CD14-positive monocyte (primary cell): ENCODE data around the gene ATE1. TPM values are rescaled to one million over a fixed set of nuclear protein-coding genes. Genes with fewer than 3 reads are reported as not detected.

Experiments
- DNase-seq, 3 donors: peaks; one replicate each; pipeline ENCODE4 v3.0.0-alpha.2; 2011 to 2022
- H2AFZ ChIP-seq: 2 replicates; pipeline ENCODE4 v1.6.0; 2012; ENCODE audit warnings: mild to moderate bottlenecking, low read depth, low read length, inconsistent platforms; ENCODE audit not compliant: insufficient read depth, poor library complexity, severe bottlenecking
- H3K27ac ChIP-seq, 2 donors: 1 replicate in 1 of 2; 2 replicates in 1 of 2; pipeline ENCODE4 v1.5.1; 2012 to 2013; ENCODE audit warnings: low read length in 2 of 2, control low read depth in 1 of 2, inconsistent platforms in 1 of 2, low read depth in 1 of 2, mild to moderate bottlenecking in 1 of 2
- H3K27me3 ChIP-seq, 2 donors: one replicate each; pipeline versions ENCODE4 v1.6.0 to v1.6.1; 2011 to 2013; ENCODE audit warnings: low read length in 2 of 2; ENCODE audit not compliant: control insufficient read depth in 2 of 2, insufficient read depth in 2 of 2
- H3K36me3 ChIP-seq, 2 donors: replicated peaks in 1 of 2; 1 replicate in 1 of 2; 2 replicates in 1 of 2; pipeline versions ENCODE4 v1.5.1 to v1.6.1; 2012 to 2013; ENCODE audit warnings: low read length in 2 of 2, control low read depth in 1 of 2, inconsistent platforms in 1 of 2, mild to moderate bottlenecking in 1 of 2; ENCODE audit not compliant: insufficient read depth in 2 of 2, control insufficient read depth in 1 of 2
- H3K4me1 ChIP-seq, 2 donors: 1 replicate in 1 of 2; 2 replicates in 1 of 2; pipeline versions ENCODE4 v1.5.1 to v1.6.1; 2012 to 2013; ENCODE audit warnings: low read length in 2 of 2, control low read depth in 1 of 2, inconsistent platforms in 1 of 2, mild to moderate bottlenecking in 1 of 2, moderate library complexity in 1 of 2; ENCODE audit not compliant: insufficient read depth in 2 of 2, control insufficient read depth in 1 of 2
- H3K4me2 ChIP-seq: replicated peaks from 2 replicates; pipeline ENCODE3; 2012; ENCODE audit warnings: low read length, moderate library complexity, mild to moderate bottlenecking; ENCODE audit not compliant: poor library complexity, severe bottlenecking; ENCODE audit errors: extremely low read depth
- H3K4me3 ChIP-seq, 3 experiments: fragments of 200-600 bp in 1 of 3; sonication (generic) in 1 of 3; replicated peaks in 1 of 3; 1 replicate in 2 of 3; 2 replicates in 1 of 3; pipeline ENCODE4 v1.5.1; 2011 to 2013; ENCODE audit warnings: low read length in 3 of 3, mild to moderate bottlenecking in 3 of 3, control low read depth in 2 of 3, low read depth in 2 of 3, inconsistent platforms in 1 of 3, moderate library complexity in 1 of 3
- H3K79me2 ChIP-seq: 2 replicates; pipeline ENCODE4 v1.6.0; 2012; ENCODE audit warnings: mild to moderate bottlenecking, control low read depth, inconsistent platforms, low read length, moderate library complexity; ENCODE audit not compliant: insufficient read depth
- H3K9ac ChIP-seq: 2 replicates; pipeline ENCODE4 v1.6.0; 2017; ENCODE audit warnings: low read length, mild to moderate bottlenecking; ENCODE audit not compliant: insufficient read depth, poor library complexity, severe bottlenecking
- H3K9me3 ChIP-seq, 2 donors: replicated peaks in 1 of 2; 1 replicate in 1 of 2; 2 replicates in 1 of 2; pipeline versions ENCODE4 v1.5.1 to v1.6.1; 2012 to 2013; ENCODE audit warnings: low read length in 2 of 2, control low read depth in 1 of 2; ENCODE audit not compliant: control insufficient read depth in 1 of 2, insufficient read depth in 1 of 2
- H4K20me1 ChIP-seq: 2 replicates; pipeline ENCODE4 v1.6.0; 2012; ENCODE audit warnings: mild to moderate bottlenecking, low read length, control low read depth, moderate library complexity; ENCODE audit not compliant: insufficient read depth
- H3K27ac Mint-ChIP-seq, 7 donors: one replicate each; pipeline ENCODE4 v1.8.0; 2020; ENCODE audit warnings: mild to moderate bottlenecking in 7 of 7, mixed read lengths in 7 of 7, moderate library complexity in 6 of 7, inconsistent platforms in 2 of 7
- H3K27me3 Mint-ChIP-seq, 3 donors: one replicate each; pipeline ENCODE4 v1.8.0; 2021 to 2022; ENCODE audit warnings: low read depth in 3 of 3, mild to moderate bottlenecking in 3 of 3, mixed read lengths in 3 of 3, moderate library complexity in 3 of 3, inconsistent platforms in 1 of 3
- H3K36me3 Mint-ChIP-seq, 2 donors: one replicate each; pipeline ENCODE4 v1.8.0; 2020; ENCODE audit warnings: mixed read lengths in 2 of 2, inconsistent platforms in 1 of 2, mild to moderate bottlenecking in 1 of 2
- H3K4me1 Mint-ChIP-seq: one replicate; pipeline ENCODE4 v1.8.0; 2020; ENCODE audit warnings: mild to moderate bottlenecking, mixed read lengths
- H3K4me3 Mint-ChIP-seq, 2 donors: one replicate each; pipeline ENCODE4 v1.8.0; 2020; ENCODE audit warnings: mild to moderate bottlenecking in 2 of 2, mixed read lengths in 2 of 2, moderate library complexity in 1 of 2
- H3K9me3 Mint-ChIP-seq, 7 donors: one replicate each; pipeline ENCODE4 v1.8.0; 2020 to 2022; ENCODE audit warnings: mixed read lengths in 7 of 7, mild to moderate bottlenecking in 6 of 7, moderate library complexity in 6 of 7, inconsistent platforms in 2 of 7
- CTCF ChIP-seq: fragments of 200-600 bp; IDR thresholded peaks from one replicate; pipeline ENCODE4 v1.8.0; 2022; ENCODE audit warnings: antibody characterized with exemption, mild to moderate bottlenecking
- WGBS: methylation state at CpG from one replicate; pipeline ENCODE4 v1.1.5; 2013; ENCODE audit warnings: missing lambda C conversion rate; ENCODE audit not compliant: insufficient coverage; 5-methylcytosine and 5-hydroxymethylcytosine counted together
- intact Hi-C, 2 donors: fragments of 100-400 bp; cut with micrococcal nuclease; formaldehyde crosslinking; loops; one replicate each; pipeline versions ENCODE4 v1.15.0 to v1.15.1; 2023
- polyA plus RNA-seq, 3 donors: library from polyadenylated mRNA; depleted of rRNA in 1 of 3; unstranded in 2 of 3; stranded (reverse) in 1 of 3; fragments of 300-500 nt in 2 of 3; fragments of >200 nt in 1 of 3; fragmentation: Illumina TruSeq in 2 of 3; gene quantifications; 1 replicate in 2 of 3; 2 replicates in 1 of 3; pipeline ENCODE4 v1.2.3, GENCODE V29; 2012 to 2021

ATE1 gene
- polyA plus RNA-seq, 3 donors, result 9.2 to 19.5 (median 15.8) TPM

GRCh38 chr10:121696854-121697253 lies 231.0 kb downstream of the ATE1 start:
- Histone ChIP-seq H4K20me1 (no peaks in the 10 kb centered on the region), H2AFZ (no peak overlapping the region), H3K27ac (no peak overlapping the region), H3K9ac (no peak overlapping the region), H3K36me3 (no peaks in the 10 kb centered on the region), H3K27me3 (no peaks in the 10 kb centered on the region), H3K9me3 (no peaks in the 10 kb centered on the region), H3K4me2 (no peak overlapping the region), H3K79me2 (no peaks in the 10 kb centered on the region), H3K4me1 (no peaks in the 10 kb centered on the region), H3K4me3 (no peak overlapping the region)
- no peaks in the 10 kb centered on the region for H3K4me1 Mint-ChIP-seq
- TF ChIP-seq CTCF, result peak; percentile 67
- peaks cover 0 to 12% (median 6%) of the 10 kb centered on the region in 7 donors for H3K9me3 Mint-ChIP-seq
- peaks cover 2 to 8% (median 6%) of the 10 kb centered on the region in 3 donors for H3K27me3 Mint-ChIP-seq
- no CpG with 5 or more reads among the region's 3 CpGs for WGBS
- no peak for DNase-seq
- intact Hi-C loops, result no loop called here
- no peaks in the 10 kb centered on the region for H3K36me3 Mint-ChIP-seq
- no peak overlapping the region for H3K4me3 Mint-ChIP-seq
- no peak overlapping the region for H3K27ac Mint-ChIP-seq

GRCh38 chr10:121695731-121696464 lies 231.9 kb downstream of the ATE1 start:
- Histone ChIP-seq H3K79me2 (no peaks in the 10 kb centered on the region), H3K36me3 (no peaks in the 10 kb centered on the region), H3K4me3 (no peak overlapping the region), H2AFZ (no peak overlapping the region), H3K4me2 (no peak overlapping the region), H4K20me1 (no peaks in the 10 kb centered on the region), H3K4me1 (no peaks in the 10 kb centered on the region), H3K9me3 (no peaks in the 10 kb centered on the region), H3K9ac (no peak overlapping the region), H3K27me3 (no peaks in the 10 kb centered on the region), H3K27ac (no peak overlapping the region)
- WGBS, result 83% methylated on average over 1 of the region's 7 CpGs
- Mint-ChIP-seq H3K9me3 (peaks cover 0 to 12% (median 6%) of the 10 kb centered on the region in 7 donors), H3K4me3 (no peak overlapping the region), H3K27ac (no peak overlapping the region), H3K36me3 (no peaks in the 10 kb centered on the region), H3K27me3 (peaks cover 4 to 7% (median 6%) of the 10 kb centered on the region in 3 donors), H3K4me1 (no peaks in the 10 kb centered on the region)
- DNase-seq, result no peak
- intact Hi-C loops, result no loop called here
- no peak for TF ChIP-seq CTCF
